ENCODE data around the gene SYNGR3. TPM values are rescaled to one million over a fixed set of nuclear protein-coding genes. Genes with fewer than 3 reads are reported as not detected.

SYNGR3 gene
- total and polyA plus RNA-seq, 12 donors, result 0.54 to 10.9 (median 2.8) TPM; not detected in 2

DNA sequence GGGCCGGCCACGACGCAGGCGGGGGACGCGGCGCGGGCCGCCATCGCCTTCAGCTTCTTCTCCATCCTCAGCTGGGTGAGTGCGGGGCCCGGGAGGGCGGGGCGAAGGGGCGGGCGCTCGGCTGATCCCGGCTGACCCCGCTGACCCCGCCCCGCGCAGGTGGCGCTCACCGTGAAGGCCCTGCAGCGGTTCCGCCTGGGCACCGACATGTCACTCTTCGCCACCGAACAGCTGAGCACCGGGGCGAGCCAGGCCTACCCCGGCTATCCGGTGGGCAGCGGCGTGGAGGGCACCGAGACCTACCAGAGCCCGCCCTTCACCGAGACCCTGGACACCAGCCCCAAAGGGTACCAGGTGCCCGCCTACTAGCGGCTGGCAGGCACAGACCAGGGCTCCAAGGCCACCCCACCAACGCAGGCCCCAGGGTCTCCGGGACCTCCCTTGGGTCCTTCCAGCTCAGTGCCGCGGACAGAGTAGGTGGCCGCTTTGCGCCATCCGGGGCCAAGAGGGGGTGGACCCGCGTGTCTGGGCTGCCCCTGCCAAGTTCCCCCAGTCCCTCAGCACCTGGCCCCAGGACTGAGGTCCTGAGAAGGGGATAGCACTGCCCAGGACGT lies 3.0 kb downstream of the SYNGR3 start:
- WGBS, 4 donors, result 49 to 60% (median 51%) methylated on average over 3 to 50 of the region's 50 CpGs; no CpG with 5 or more reads in 1 of the 4 donors
- intact Hi-C loops (cut with DNase I), result no loop called here

DNA sequence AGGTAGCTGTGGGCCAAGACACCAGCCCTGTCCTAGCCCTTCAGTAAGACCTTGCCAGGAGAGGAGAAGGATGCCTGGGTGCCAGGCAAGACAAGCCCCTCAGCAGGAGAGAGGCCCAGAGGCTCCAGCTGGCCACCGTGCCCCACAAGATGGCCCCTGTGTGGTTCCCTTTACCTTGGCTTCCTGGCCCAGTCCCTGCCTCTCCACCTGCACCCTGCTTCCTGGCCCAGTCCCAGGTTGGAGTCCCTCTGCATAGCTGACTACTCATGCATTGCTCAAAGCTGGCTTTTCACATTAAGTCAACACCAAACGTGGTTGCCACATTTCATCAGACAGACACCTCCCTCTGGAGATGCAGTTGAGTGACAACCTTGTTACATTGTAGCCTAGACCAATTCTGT lies 4.0 kb downstream of the SYNGR3 start:
- Histone ChIP-seq H3K9me3 (replicated peaks in 1 of 3) (no peaks in the 10 kb centered on the region), H3K4me3 (no peak overlapping the region), H3K27ac (no peak overlapping the region), H3K27me3 (peaks cover 22% of the 10 kb centered on the region), H3K4me1 (replicated peaks in 1 of 2) (peaks cover 4 to 42% of the 10 kb centered on the region in 2 donors), H3K36me3 (replicated peaks in 1 of 2) (peaks cover 0 to 9% of the 10 kb centered on the region in 2 donors)
- DNase-seq, result no peak
- no peak for TF ChIP-seq POLR2A (IDR thresholded peaks at IDR 0.05)
- TF ChIP-seq, protein P1, sequence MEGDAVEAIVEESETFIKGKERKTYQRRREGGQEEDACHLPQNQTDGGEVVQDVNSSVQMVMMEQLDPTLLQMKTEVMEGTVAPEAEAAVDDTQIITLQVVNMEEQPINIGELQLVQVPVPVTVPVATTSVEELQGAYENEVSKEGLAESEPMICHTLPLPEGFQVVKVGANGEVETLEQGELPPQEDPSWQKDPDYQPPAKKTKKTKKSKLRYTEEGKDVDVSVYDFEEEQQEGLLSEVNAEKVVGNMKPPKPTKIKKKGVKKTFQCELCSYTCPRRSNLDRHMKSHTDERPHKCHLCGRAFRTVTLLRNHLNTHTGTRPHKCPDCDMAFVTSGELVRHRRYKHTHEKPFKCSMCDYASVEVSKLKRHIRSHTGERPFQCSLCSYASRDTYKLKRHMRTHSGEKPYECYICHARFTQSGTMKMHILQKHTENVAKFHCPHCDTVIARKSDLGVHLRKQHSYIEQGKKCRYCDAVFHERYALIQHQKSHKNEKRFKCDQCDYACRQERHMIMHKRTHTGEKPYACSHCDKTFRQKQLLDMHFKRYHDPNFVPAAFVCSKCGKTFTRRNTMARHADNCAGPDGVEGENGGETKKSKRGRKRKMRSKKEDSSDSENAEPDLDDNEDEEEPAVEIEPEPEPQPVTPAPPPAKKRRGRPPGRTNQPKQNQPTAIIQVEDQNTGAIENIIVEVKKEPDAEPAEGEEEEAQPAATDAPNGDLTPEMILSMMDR (IDR thresholded peaks at IDR 0.05), result no peak
- intact Hi-C loops (cut with DNase I), result no loop called here
- 50 to 69% (median 65%) methylated on average over 1 to 2 of the region's 2 CpGs for WGBS, 4 donors

More for the DNA sequence above, 3.0 kb downstream of the SYNGR3 start:
- Histone ChIP-seq H3K9me3 (replicated peaks in 1 of 3) (no peaks in the 10 kb centered on the region), H3K27ac (no peak overlapping the region), H3K27me3 (peaks cover 22% of the 10 kb centered on the region), H3K4me3 (no peak overlapping the region), H3K36me3 (replicated peaks in 1 of 2) (peaks cover 0 to under 1% of the 10 kb centered on the region in 2 donors), H3K4me1 (replicated peaks in 1 of 2) (peaks cover 4 to 35% of the 10 kb centered on the region in 2 donors)
- no peak for DNase-seq
- no peak for TF ChIP-seq POLR2A (IDR thresholded peaks at IDR 0.05)
- TF ChIP-seq, protein P1 (IDR thresholded peaks at IDR 0.05), result no peak

DNA sequence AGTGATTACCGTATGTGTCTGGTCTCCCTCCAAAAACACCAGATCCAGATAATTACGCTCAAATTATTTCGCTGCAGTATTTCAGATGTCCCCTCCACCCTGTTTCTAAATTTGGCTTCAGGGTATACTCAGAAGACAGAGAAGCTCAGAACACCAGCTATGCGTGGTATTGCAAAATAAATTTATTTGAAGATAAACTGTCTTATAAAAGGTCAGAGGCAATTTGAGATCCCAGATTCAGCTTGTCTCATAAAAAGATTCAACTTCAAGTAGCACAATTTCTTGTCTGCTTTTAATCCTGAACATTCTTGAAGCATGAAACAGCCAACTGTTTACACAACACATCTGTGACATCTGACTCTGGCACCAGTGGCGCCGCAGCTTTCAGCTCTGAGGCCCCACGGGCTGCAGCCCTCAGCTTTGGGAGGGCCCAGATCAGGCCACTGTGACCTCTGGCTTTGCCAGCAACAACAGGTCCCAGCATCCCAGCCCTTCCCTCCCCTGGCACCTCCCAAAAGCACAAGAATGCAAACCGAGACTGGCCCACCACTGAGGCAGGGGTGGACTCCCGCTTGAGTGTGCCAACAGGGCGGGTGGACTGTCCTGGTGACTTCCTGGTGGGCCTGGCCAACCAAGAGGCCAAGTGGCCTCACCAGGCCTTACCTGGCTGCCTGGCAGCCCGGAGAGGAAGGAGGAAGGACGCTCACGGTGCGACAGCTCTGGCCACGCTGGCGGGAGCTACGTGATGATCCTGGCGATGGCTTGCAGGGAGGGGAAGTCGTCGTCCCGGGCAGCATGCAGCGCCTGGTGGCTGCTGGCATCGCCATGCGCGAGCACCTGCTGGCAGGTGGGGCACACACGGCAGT lies 8.0 kb downstream of the SYNGR3 start:
- Histone ChIP-seq H3K4me1 (replicated peaks in 1 of 2) (peaks cover 0 to 21% of the 10 kb centered on the region in 2 donors), H3K36me3 (replicated peaks in 1 of 2) (peaks cover 0 to 49% of the 10 kb centered on the region in 2 donors), H3K9me3 (replicated peaks in 1 of 3) (no peaks in the 10 kb centered on the region), H3K4me3 (no peak overlapping the region), H3K27ac (peak overlapping the region in 2 of 5 donors; percentile 56 to 76), H3K27me3 (no peaks in the 10 kb centered on the region)
- peak in 1 of 7 donors; percentile 52 for DNase-seq
- WGBS, 4 donors, result 76 to 84% (median 83%) methylated on average over 18 to 26 of the region's 26 CpGs
- no peak for TF ChIP-seq POLR2A (IDR thresholded peaks at IDR 0.05)
- intact Hi-C loops (cut with DNase I), result no loop called here

DNA sequence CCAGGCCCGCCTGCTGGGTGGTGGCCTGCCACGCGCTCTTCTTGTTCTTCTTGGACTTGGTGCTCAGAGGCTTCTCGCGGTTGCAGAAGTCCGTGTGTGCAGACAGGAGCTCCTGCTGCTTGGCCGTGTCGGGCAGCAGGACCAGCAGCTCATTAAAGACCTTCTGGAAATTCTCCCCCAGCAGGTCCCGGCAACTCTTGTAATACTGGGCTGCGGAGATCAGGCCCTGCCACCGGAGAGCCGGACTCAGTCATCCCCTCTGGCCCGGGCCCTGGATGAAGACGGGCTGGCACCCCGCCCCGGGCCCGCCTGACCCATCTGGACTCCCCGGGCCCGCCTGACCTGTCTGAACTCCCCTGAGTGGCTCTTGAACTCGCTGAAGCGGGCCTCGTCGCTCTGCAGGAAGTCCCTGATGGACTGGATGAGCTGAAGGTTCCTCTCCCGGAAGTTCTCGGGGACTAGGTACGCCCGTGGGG lies 8.6 kb downstream of the SYNGR3 start:
- H3K36me3 ChIP-seq (replicated peaks in 1 of 2), result peaks cover 0 to 56% of the 10 kb centered on the region in 2 donors
- 91 to 94% (median 92%) methylated on average over 19 to 27 of the region's 27 CpGs for WGBS, 4 donors
- intact Hi-C loops (cut with DNase I), result no loop called here

More for the DNA sequence above, 8.6 kb downstream of the SYNGR3 start:
- Histone ChIP-seq H3K9me3 (replicated peaks in 1 of 3) (no peaks in the 10 kb centered on the region), H3K4me3 (no peak overlapping the region), H3K27me3 (no peaks in the 10 kb centered on the region), H3K27ac (peak overlapping the region in 2 of 5 donors; percentile 56 to 76), H3K4me1 (replicated peaks in 1 of 2) (peaks cover 0 to 21% of the 10 kb centered on the region in 2 donors)
- no peak for DNase-seq
- no peak for TF ChIP-seq POLR2A (IDR thresholded peaks at IDR 0.05)
- TF ChIP-seq, protein P1 (IDR thresholded peaks at IDR 0.05), result no peak

Data from adrenal gland (tissue), 12 donors.